RWPE1 (cell line): Measurements from ENCODE around the gene ABHD16A.

ENCODE experiments used
- CTCF ChIA-PET: fragments of 350-600 bp; sonication (Branson Sonifier 250); formaldehyde crosslinking; extraction: SDS; loops from one replicate; lab custom pipeline; 2021; lab: Yijun Ruan, JAX
- POLR2A ChIA-PET: fragments of 400-600 bp; formaldehyde crosslinking; extraction: SDS; loops from one replicate; lab custom pipeline; 2020; ENCODE audit warnings: antibody characterized with exemption; ENCODE audit not compliant: low non-redundant PET; lab: Yijun Ruan, JAX
- DNase-seq: peaks from one replicate; pipeline ENCODE4 v3.0.0; 2012; ENCODE audit warnings: low spot score
- H3K27ac ChIP-seq: fragments of 450-650 bp; 2 replicates; pipeline ENCODE4 v1.5.1; 2017
- CTCF ChIP-seq: fragments of 450-650 bp; conservative IDR thresholded peaks from 2 replicates; pipeline ENCODE4 v1.5.1; 2017; ENCODE audit warnings: low read depth, mild to moderate bottlenecking

ABHD16A gene

DNA sequence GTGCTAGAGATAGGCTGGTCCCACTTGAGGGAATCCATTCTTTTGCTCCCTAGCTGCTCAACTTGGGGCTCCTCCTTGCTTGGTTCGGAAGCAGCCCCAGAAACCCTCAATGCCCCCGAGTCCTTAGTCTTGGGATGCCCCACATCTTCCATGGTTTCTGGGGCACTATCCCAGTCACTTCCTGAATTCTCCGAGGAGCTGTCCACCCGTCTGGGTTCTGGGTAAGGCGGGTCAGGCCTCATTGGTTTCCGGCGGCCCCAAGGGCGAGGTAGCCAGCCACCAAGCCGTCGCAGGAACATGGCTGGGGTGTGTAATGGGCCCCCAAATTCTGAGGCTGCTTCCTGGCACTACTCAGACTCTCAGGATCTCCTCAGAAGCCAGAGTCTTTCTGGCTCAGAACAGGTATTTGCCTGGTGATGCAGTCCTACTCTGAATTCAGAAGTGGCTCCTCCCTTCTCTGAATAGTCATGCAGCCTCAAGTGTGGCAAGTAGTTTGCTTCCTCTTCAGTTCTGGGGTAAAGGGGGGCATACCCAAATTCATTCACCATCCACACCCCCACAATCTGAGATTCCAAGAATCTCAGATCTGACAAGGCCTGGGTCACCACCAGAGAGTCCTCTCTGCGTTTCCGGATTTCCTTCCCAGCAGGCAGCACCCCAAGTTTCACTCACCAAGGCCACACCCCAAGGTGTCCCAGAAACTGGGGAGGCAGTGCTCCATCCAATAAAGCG lies 43.3 kb downstream of the ABHD16A start:
- peak; percentile 38 for DNase-seq
- CTCF ChIA-PET, result no interaction called here
- TF ChIP-seq CTCF, result no peak
- POLR2A ChIA-PET, result interaction anchor here (0.9 to 1.0 kb wide), 2 partner anchors 10 to 76 kb away, joined by 3 to 4 read pairs; no protein-coding TSS in a partner anchor
- H3K27ac ChIP-seq, result peak overlapping the region; percentile 88

- ChIA-PET CTCF (no interaction called here), POLR2A (no interaction called here)
- TF ChIP-seq CTCF, result no peak
- H3K27ac ChIP-seq, result peak overlapping the region; percentile 88
- DNase-seq, result no peak
Observed at GRCh38 chr6:31658983-31659648, 44.0 kb downstream of the ABHD16A start.

GRCh38 chr6:31658158-31658688 lies 44.9 kb downstream of the ABHD16A start:
- no peak for TF ChIP-seq CTCF
- POLR2A ChIA-PET, result no interaction called here
- CTCF ChIA-PET, result interaction anchor here (0.6 to 1.0 kb wide), 3 partner anchors 13 to 409 kb away, joined by 3 to 5 read pairs (median 3); partner anchors contain the start of genes ATP6V1G2 and NFKBIL1
- H3K27ac ChIP-seq, result peak overlapping the region; percentile 25; the same call in 1 of the 2 replicates
- DNase-seq, result no peak

DNA sequence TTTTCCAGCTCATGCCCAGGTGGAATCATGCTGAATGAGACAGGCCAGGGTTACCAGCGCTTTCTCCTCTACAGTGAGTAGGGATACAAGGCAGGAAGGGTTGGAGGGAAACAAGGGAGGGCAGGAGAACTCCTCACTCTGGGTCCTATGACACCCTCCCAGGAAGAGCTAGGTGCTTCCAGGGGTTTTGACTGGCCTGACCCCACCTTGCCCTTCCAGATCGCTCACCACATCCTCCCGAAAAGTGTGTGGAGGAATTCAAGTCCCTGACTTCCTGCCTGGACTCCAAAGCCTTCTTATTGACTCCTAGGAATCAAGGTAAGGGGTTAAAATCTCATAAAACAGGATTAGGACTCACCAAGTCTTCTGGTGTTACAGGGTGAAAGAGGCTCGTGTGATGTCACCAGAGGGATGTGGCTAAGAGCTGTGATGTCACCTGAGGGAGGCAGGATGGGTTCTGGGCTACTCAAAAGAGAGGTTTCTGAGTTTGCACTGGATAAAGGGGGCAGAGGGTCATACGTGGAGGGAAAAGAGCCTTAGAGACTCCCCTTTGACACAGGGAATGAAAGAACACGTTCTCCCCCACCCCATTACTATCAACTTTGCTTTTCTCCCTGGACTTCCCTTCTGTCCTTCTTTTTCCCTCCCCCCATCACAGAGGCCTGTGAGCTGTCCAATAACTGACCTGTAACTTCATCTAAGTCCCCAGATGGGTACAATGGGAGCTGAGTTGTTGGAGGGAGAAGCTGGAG lies 45.5 kb downstream of the ABHD16A start:
- POLR2A ChIA-PET, result no interaction called here
- peak overlapping the region; percentile 31 for H3K27ac ChIP-seq
- no peak for DNase-seq
- CTCF ChIA-PET, result interaction anchor here (0.6 to 1.0 kb wide), 3 partner anchors 13 to 409 kb away, joined by 3 to 5 read pairs (median 3); partner anchors contain the start of genes ATP6V1G2 and NFKBIL1
- TF ChIP-seq CTCF, result no peak

GRCh38 chr6:31655349-31656237 lies 47.5 kb downstream of the ABHD16A start, which contains the start of gene APOM:
Gene APOM, plus strand, starts transcription at chr6:31655894. Its CDS starts 73 bp downstream, at chr6:31655967.
- DNase-seq, result no peak
- H3K27ac ChIP-seq, result peak within 1 kb of the TSS; percentile 31
- TF ChIP-seq CTCF, result no peak
- POLR2A ChIA-PET, result no interaction called here
- CTCF ChIA-PET, result interaction anchor here (0.7 kb wide), 1 partner anchor 448 kb away, joined by 3 read pairs; no protein-coding TSS in a partner anchor
